ENCODE data around the gene TMEM35B.

The TMEM35B gene

DNA sequence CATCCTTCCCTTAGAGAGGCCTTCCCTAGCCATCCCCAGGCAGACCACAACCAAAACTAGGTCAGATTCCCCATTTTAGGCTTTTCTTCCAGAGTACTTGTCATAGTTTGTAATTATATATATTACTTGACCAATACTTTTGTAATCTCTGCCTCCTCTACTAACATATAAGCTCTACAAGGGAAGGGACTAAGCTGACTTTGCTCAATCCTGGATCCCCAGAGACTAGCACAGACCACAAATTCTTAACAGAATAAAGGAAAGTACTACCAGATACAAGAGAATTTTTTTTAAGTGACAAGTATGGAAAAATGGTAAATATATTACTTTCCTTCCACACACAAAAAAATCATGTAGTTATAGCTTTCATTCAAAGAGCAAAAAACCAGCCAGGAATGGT lies 44.6 kb upstream of the TMEM35B start:
- no peak overlapping the region for H3K4me3 ChIP-seq (ENCODE audit: low read depth, low read length)
- POLR2A ChIA-PET: interaction anchor here (0.7 to 3.1 kb wide), 3 partner anchors 10 to 45 kb away, joined by 3 to 17 read pairs (median 12); partner anchors contain the start of gene TMEM35B
- no peak for DNase-seq (ENCODE audit: low read depth, low spot score)
- TF ChIP-seq, protein P1, sequence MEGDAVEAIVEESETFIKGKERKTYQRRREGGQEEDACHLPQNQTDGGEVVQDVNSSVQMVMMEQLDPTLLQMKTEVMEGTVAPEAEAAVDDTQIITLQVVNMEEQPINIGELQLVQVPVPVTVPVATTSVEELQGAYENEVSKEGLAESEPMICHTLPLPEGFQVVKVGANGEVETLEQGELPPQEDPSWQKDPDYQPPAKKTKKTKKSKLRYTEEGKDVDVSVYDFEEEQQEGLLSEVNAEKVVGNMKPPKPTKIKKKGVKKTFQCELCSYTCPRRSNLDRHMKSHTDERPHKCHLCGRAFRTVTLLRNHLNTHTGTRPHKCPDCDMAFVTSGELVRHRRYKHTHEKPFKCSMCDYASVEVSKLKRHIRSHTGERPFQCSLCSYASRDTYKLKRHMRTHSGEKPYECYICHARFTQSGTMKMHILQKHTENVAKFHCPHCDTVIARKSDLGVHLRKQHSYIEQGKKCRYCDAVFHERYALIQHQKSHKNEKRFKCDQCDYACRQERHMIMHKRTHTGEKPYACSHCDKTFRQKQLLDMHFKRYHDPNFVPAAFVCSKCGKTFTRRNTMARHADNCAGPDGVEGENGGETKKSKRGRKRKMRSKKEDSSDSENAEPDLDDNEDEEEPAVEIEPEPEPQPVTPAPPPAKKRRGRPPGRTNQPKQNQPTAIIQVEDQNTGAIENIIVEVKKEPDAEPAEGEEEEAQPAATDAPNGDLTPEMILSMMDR (IDR thresholded peaks at IDR 0.05; ENCODE audit: insufficient read depth, low read length, missing control alignments): no peak
- CTCF ChIA-PET: no interaction called here

DNA sequence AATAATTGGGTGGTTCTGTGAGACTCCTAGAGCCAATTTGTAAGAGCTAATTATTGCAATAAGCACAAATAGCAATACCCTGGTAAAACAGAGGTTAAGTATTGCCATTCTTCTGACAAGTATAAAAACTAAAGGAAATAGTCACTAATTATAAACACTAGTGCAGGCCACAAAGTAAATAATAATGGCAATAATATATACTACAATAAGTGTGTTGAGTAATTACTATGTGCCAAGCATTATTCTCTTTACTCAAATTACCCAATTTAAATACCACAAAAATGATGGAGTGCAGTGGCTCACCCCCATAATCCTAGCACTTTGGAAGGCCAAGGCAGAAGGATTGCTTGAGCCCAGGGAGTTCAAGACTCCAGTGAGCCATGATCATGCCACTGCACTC lies 31.3 kb upstream of the TMEM35B start:
- CTCF ChIA-PET: interaction anchor here (0.6 kb wide), 1 partner anchor 49 kb away, joined by 4 read pairs; no protein-coding TSS in a partner anchor
- TF ChIP-seq, protein P1 (IDR thresholded peaks at IDR 0.05; ENCODE audit: insufficient read depth, low read length, missing control alignments): no peak
- no peak overlapping the region for H3K4me3 ChIP-seq (ENCODE audit: low read depth, low read length)
- POLR2A ChIA-PET: no interaction called here
- no peak for DNase-seq (ENCODE audit: low read depth, low spot score)

DNA sequence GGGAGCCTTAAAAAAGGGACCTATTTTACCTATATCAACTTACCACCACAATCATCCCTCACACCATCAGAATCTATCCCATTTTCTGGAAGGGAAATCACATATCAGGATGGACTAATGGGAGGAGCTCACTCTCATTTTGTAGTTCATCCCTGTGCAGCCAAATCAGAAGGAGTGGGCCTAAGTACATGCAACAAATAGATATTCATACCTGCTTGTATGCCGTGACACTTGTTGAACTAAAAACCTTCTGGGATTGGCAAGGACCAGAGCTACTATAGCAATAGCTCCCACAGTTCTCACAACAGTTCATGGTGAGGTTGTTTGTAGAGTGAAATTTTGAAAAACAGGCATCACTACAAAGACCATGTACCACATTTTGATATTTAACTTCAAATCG lies 29.3 kb upstream of the TMEM35B start:
- TF ChIP-seq, protein P1 (IDR thresholded peaks at IDR 0.05; ENCODE audit: insufficient read depth, low read length, missing control alignments): no peak
- no peak overlapping the region for H3K4me3 ChIP-seq (ENCODE audit: low read depth, low read length)
- no peak for DNase-seq (ENCODE audit: low read depth, low spot score)
- POLR2A ChIA-PET: no interaction called here
- CTCF ChIA-PET: interaction anchor here (1.0 kb wide), 1 partner anchor 112 kb away, joined by 3 read pairs; no protein-coding TSS in a partner anchor

GRCh38 chr1:35005711-35006110 lies 20.6 kb upstream of the TMEM35B start:
- no peak overlapping the region for H3K4me3 ChIP-seq (ENCODE audit: low read depth, low read length)
- no peak for DNase-seq (ENCODE audit: low read depth, low spot score)
- POLR2A ChIA-PET: no interaction called here
- TF ChIP-seq, protein P1 (IDR thresholded peaks at IDR 0.05; ENCODE audit: insufficient read depth, low read length, missing control alignments): no peak
- CTCF ChIA-PET: no interaction called here

- CTCF ChIA-PET: no interaction called here
- POLR2A ChIA-PET: no interaction called here
- no peak for DNase-seq (ENCODE audit: low read depth, low spot score)
- TF ChIP-seq, protein P1 (IDR thresholded peaks at IDR 0.05; ENCODE audit: insufficient read depth, low read length, missing control alignments): no peak
- no peak overlapping the region for H3K4me3 ChIP-seq (ENCODE audit: low read depth, low read length)
Observed at GRCh38 chr1:35001743-35002142, 16.6 kb upstream of the TMEM35B start.

DNA sequence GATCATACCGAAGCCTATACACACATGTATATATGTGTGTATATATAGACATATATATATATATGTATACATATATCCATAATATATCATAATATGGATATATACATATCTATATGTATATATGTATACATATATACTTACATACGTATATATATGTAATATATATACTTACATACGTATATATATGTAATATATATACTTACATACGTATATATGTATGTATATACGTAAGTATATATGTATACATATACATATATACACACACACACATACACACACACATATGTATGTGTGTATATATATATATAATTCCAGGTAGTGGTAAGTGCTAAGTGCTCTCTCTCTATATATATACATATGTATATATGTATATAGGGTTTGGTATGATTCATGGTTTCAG lies 9.7 kb upstream of the TMEM35B start:
- ChIA-PET POLR2A (no interaction called here), CTCF (no interaction called here)
- no peak for DNase-seq (ENCODE audit: low read depth, low spot score)
- TF ChIP-seq, protein P1 (IDR thresholded peaks at IDR 0.05; ENCODE audit: insufficient read depth, low read length, missing control alignments): no peak
- no peak overlapping the region for H3K4me3 ChIP-seq (ENCODE audit: low read depth, low read length)

All from AG04449 (cell line).